HG03457 (cell line): ENCODE measurements around the gene PRAMEF11.
"Not testable (repeated sequence)": the region's sequence is repeated elsewhere in the genome, so short reads cannot be mapped to it uniquely, and the experiment has no call there.

ENCODE experiments used
- ATAC-seq: cut with Tn5 transposase; IDR thresholded peaks from one replicate; pipeline ENCODE4 v1.9.1; 2021; ENCODE audit warnings: moderate number of reproducible peaks; ENCODE audit not compliant: unreplicated experiment

Gene PRAMEF11

GRCh38 chr1:12831310-12831709 is at the start of gene PRAMEF11:
Gene PRAMEF11 (minus strand): TSS chr1:12831410. CDS start chr1:12828789, 2,621 bp downstream.
- not testable (repeated sequence) for ATAC-seq

GRCh38 chr1:12878453-12878852 is 47.2 kb upstream of the PRAMEF11 start:
- ATAC-seq = not testable (repeated sequence)

- ATAC-seq = not testable (repeated sequence)
These were observed 32.1 kb upstream of the PRAMEF11 start for GRCh38 chr1:12863131-12863880.

GRCh38 chr1:12856786-12857185 is 25.6 kb upstream of the PRAMEF11 start, which contains the start of gene PRAMEF2:
Gene PRAMEF2 (plus strand): TSS chr1:12857086. CDS start chr1:12859010, 1,924 bp downstream.
- ATAC-seq = not testable (repeated sequence)

- ATAC-seq = no peak
These were observed 20.6 kb upstream of the PRAMEF11 start for GRCh38 chr1:12851779-12852178.

GRCh38 chr1:12848620-12849019 is 17.4 kb upstream of the PRAMEF11 start, which contains the start of gene HNRNPCL1:
Gene HNRNPCL1 (minus strand): TSS chr1:12848720. CDS start chr1:12848289, 431 bp downstream.
- not testable (repeated sequence) for ATAC-seq

- not testable (repeated sequence) for ATAC-seq
These were observed 2.0 kb upstream of the PRAMEF11 start for GRCh38 chr1:12833251-12833650.

- not testable (repeated sequence) for ATAC-seq
These were observed 12.1 kb downstream of the PRAMEF11 start for GRCh38 chr1:12819061-12819460.

- ATAC-seq = no peak
These were observed 19.8 kb downstream of the PRAMEF11 start for GRCh38 chr1:12811409-12811784.

- no peak for ATAC-seq
These were observed 20.4 kb downstream of the PRAMEF11 start for GRCh38 chr1:12810691-12811408.

GRCh38 chr1:12809933-12810332 is 21.3 kb downstream of the PRAMEF11 start:
- ATAC-seq = no peak

- no peak for ATAC-seq
These were observed 31.5 kb downstream of the PRAMEF11 start for GRCh38 chr1:12799730-12800129.

GRCh38 chr1:12798911-12799310 is 32.3 kb downstream of the PRAMEF11 start:
- no peak for ATAC-seq

- ATAC-seq = not testable (repeated sequence)
These were observed 40.1 kb downstream of the PRAMEF11 start, which contains the start of gene PRAMEF1 for GRCh38 chr1:12791097-12791496. Gene PRAMEF1 (plus strand): TSS chr1:12791397. CDS start chr1:12793228, 1,831 bp downstream.

GRCh38 chr1:12784729-12785128 is 46.5 kb downstream of the PRAMEF11 start:
- not testable (repeated sequence) for ATAC-seq

GRCh38 chr1:12783783-12784182 is 47.4 kb downstream of the PRAMEF11 start:
- ATAC-seq = not testable (repeated sequence)

- not testable (repeated sequence) for ATAC-seq
These were observed 49.7 kb downstream of the PRAMEF11 start for GRCh38 chr1:12781488-12781887.

GRCh38 chr1:12778907-12779306 is 52.3 kb downstream of the PRAMEF11 start:
- ATAC-seq = no peak

- ATAC-seq = no peak
These were observed 53.1 kb downstream of the PRAMEF11 start for GRCh38 chr1:12778061-12778460.

- no peak for ATAC-seq
These were observed 54.2 kb downstream of the PRAMEF11 start for GRCh38 chr1:12776801-12777557.

GRCh38 chr1:12775443-12775842 is 55.8 kb downstream of the PRAMEF11 start:
- no peak for ATAC-seq
